Liver (tissue), 9 donors: ENCODE measurements around the gene EPHB2. TPM values are rescaled to one million over a fixed set of nuclear protein-coding genes. Genes with fewer than 3 reads are reported as not detected.

Experiments used
- DNase-seq: peaks from one replicate; pipeline ENCODE4 v3.0.0-alpha.2; 2017; ENCODE audit warnings: low spot score
- H3K27ac ChIP-seq, 2 donors: one replicate each; pipeline ENCODE4 v1.7.0; 2013; ENCODE audit warnings: inconsistent platforms in 2 of 2, low read length in 2 of 2, control low read depth in 1 of 2, low read depth in 1 of 2, mild to moderate bottlenecking in 1 of 2
- H3K27me3 ChIP-seq, 4 donors: one replicate each; pipeline versions ENCODE4 v1.6.1 to v1.7.0; 2013; ENCODE audit warnings: low read length in 3 of 4, inconsistent platforms in 1 of 4, mild to moderate bottlenecking in 1 of 4, moderate library complexity in 1 of 4; ENCODE audit not compliant: control insufficient read depth in 4 of 4, insufficient read depth in 4 of 4
- H3K36me3 ChIP-seq, 4 donors: one replicate each; pipeline versions ENCODE4 v1.6.1 to v1.7.0; 2013; ENCODE audit warnings: low read length in 3 of 4, mild to moderate bottlenecking in 3 of 4, low read depth in 1 of 4, moderate library complexity in 1 of 4; ENCODE audit not compliant: control insufficient read depth in 4 of 4, insufficient read depth in 3 of 4
- H3K4me1 ChIP-seq, 4 donors: one replicate each; pipeline versions ENCODE4 v1.6.1 to v1.7.0; 2013; ENCODE audit warnings: low read length in 3 of 4, mild to moderate bottlenecking in 3 of 4, moderate library complexity in 1 of 4; ENCODE audit not compliant: control insufficient read depth in 4 of 4, insufficient read depth in 4 of 4
- H3K4me3 ChIP-seq, 3 donors: one replicate each; pipeline versions ENCODE4 v1.6.1 to v1.7.0; 2013; ENCODE audit warnings: low read length in 3 of 3, control low read depth in 1 of 3, low read depth in 1 of 3, mild to moderate bottlenecking in 1 of 3
- H3K9ac ChIP-seq, 2 donors: one replicate each; pipeline ENCODE4 v1.7.0; 2013; ENCODE audit warnings: low read length in 2 of 2, mild to moderate bottlenecking in 2 of 2, moderate library complexity in 2 of 2, control low read depth in 1 of 2, low read depth in 1 of 2
- H3K9me3 ChIP-seq, 4 donors: one replicate each; pipeline versions ENCODE4 v1.6.1 to v1.7.0; 2013; ENCODE audit warnings: low read length in 3 of 4; ENCODE audit not compliant: control insufficient read depth in 4 of 4
- ATF3 ChIP-seq: IDR thresholded peaks from 2 replicates; pipeline ENCODE4 v1.6.1; 2016; ENCODE audit warnings: antibody characterized with exemption
- EGR1 ChIP-seq, 2 donors: IDR thresholded peaks; 2 replicates each; pipeline ENCODE4 v1.6.1; 2016 to 2018; ENCODE audit warnings: antibody characterized with exemption in 2 of 2, low read depth in 2 of 2
- FOXA1 ChIP-seq: IDR thresholded peaks from 2 replicates; pipeline ENCODE4 v1.6.1; 2016; ENCODE audit warnings: antibody characterized with exemption
- FOXA2 ChIP-seq: IDR thresholded peaks from 2 replicates; pipeline ENCODE4 v1.6.1; 2016; ENCODE audit warnings: antibody characterized with exemption
- GABPA ChIP-seq, 2 donors: IDR thresholded peaks in 1 of 2; conservative IDR thresholded peaks in 1 of 2; 2 replicates each; pipeline ENCODE4 v1.6.1; 2016; ENCODE audit warnings: antibody characterized with exemption in 2 of 2, mild to moderate bottlenecking in 1 of 2, moderate library complexity in 1 of 2
- HNF4A ChIP-seq, 2 donors: conservative IDR thresholded peaks; 2 replicates each; pipeline ENCODE4 v1.6.1; 2016; ENCODE audit warnings: antibody characterized with exemption in 2 of 2, mild to moderate bottlenecking in 2 of 2
- HNF4G ChIP-seq: IDR thresholded peaks from 2 replicates; pipeline ENCODE4 v1.6.1; 2016; ENCODE audit warnings: antibody characterized with exemption
- JUND ChIP-seq, 2 donors: IDR thresholded peaks; 2 replicates each; pipeline ENCODE4 v1.6.1; 2016; ENCODE audit warnings: antibody characterized with exemption in 2 of 2
- NR2F2 ChIP-seq: IDR thresholded peaks from 2 replicates; pipeline ENCODE4 v1.6.1; 2016; ENCODE audit warnings: antibody characterized with exemption
- RAD21 ChIP-seq, 2 donors: IDR thresholded peaks; 2 replicates each; pipeline ENCODE4 v1.6.1; 2016; ENCODE audit warnings: antibody characterized with exemption in 2 of 2, mild to moderate bottlenecking in 2 of 2
- REST ChIP-seq: IDR thresholded peaks from 2 replicates; pipeline ENCODE4 v1.6.1; 2016; ENCODE audit warnings: antibody characterized with exemption, mild to moderate bottlenecking
- RXRA ChIP-seq, 2 donors: IDR thresholded peaks; 2 replicates each; pipeline ENCODE4 v1.6.1; 2017 to 2018; ENCODE audit warnings: antibody characterized with exemption in 2 of 2, mild to moderate bottlenecking in 1 of 2
- SP1 ChIP-seq: IDR thresholded peaks from 2 replicates; pipeline ENCODE4 v1.6.1; 2018; ENCODE audit warnings: antibody characterized with exemption, mild to moderate bottlenecking
- TAF1 ChIP-seq: conservative IDR thresholded peaks from 2 replicates; pipeline ENCODE4 v1.6.1; 2016; ENCODE audit warnings: antibody characterized with exemption, mild to moderate bottlenecking
- YY1 ChIP-seq: IDR thresholded peaks from 2 replicates; pipeline ENCODE4 v1.6.1; 2016; ENCODE audit warnings: antibody characterized with exemption, mild to moderate bottlenecking
- WGBS: extraction: QIAGEN DNeasy Blood & Tissue Kit; methylation state at CpG from one replicate; pipeline ENCODE4 v1.1.7; 2013; 5-methylcytosine and 5-hydroxymethylcytosine counted together
- polyA plus RNA-seq, 2 donors: library from polyadenylated mRNA; stranded (reverse) in 1 of 2; unstranded in 1 of 2; fragments of 200-250 nt in 1 of 2; fragments of >200 nt in 1 of 2; fragmentation: Nextera tagmentation in 1 of 2; extraction: Ambion mirVana in 1 of 2; gene quantifications; one replicate each; pipeline versions ENCODE4 v1.2.1 to v1.2.3, GENCODE V29; 2013 to 2015
- total RNA-seq, 2 donors: library from RNA; depleted of rRNA; stranded (reverse); fragments of >200 nt; gene quantifications; one replicate each; pipeline ENCODE4 v1.2.3, GENCODE V29; 2014
- TF ChIP-seq, protein P1 (sequence below): fragments of 150-350 bp; IDR thresholded peaks from 2 replicates; pipeline ENCODE4 v1.5.1; 2017; ENCODE audit warnings: improper control_type of control experiment, low read depth, low read length; ENCODE audit not compliant: missing input control
- TF ChIP-seq, protein P2 (sequence below): IDR thresholded peaks from 2 replicates; pipeline ENCODE4 v1.6.1; 2016; ENCODE audit warnings: antibody characterized with exemption
- TF ChIP-seq, protein P3 (sequence below): IDR thresholded peaks from 2 replicates; pipeline ENCODE4 v1.6.1; 2016; ENCODE audit warnings: antibody characterized with exemption
- donor health status: healthy.
- donor health status: healthy.
- donor health status: healthy.
- donor health status: healthy.
- donor health status: healthy.

EPHB2 gene
- total and polyA plus RNA-seq, 4 donors, result 0.07 to 1.0 (median 0.38) TPM

DNA sequence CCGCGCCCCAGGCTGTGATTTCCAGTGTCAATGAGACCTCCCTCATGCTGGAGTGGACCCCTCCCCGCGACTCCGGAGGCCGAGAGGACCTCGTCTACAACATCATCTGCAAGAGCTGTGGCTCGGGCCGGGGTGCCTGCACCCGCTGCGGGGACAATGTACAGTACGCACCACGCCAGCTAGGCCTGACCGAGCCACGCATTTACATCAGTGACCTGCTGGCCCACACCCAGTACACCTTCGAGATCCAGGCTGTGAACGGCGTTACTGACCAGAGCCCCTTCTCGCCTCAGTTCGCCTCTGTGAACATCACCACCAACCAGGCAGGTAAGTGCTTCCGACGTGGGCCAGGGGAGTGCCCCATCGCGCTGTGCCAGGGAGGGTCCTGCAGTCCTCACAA, 154.2 kb downstream of the EPHB2 start:
- H3K4me1 ChIP-seq, result no peaks in the 10 kb centered on the region
- 95% methylated on average over 24 of the region's 24 CpGs for WGBS
- no peaks in the 10 kb centered on the region for H3K36me3 ChIP-seq
- H3K27me3 ChIP-seq, result no peaks in the 10 kb centered on the region
- H3K9me3 ChIP-seq, result peaks cover 0 to 4% (median 2%) of the 10 kb centered on the region in 4 donors
- H3K9ac ChIP-seq, result no peak overlapping the region
- no peak for DNase-seq
- no peak overlapping the region for H3K27ac ChIP-seq
- TF ChIP-seq NR2F2, result no peak
- TF ChIP-seq HNF4A (conservative IDR thresholded peaks at IDR 0.05), result no peak
- no peak for TF ChIP-seq JUND (IDR thresholded peaks at IDR 0.05)
- TF ChIP-seq FOXA1, result no peak
- TF ChIP-seq HNF4G, result no peak
- TF ChIP-seq ATF3, result no peak
- TF ChIP-seq REST, result no peak
- no peak for TF ChIP-seq EGR1 (IDR thresholded peaks at IDR 0.05; ENCODE audit: low read depth in 2 of 2)
- TF ChIP-seq, protein P1, sequence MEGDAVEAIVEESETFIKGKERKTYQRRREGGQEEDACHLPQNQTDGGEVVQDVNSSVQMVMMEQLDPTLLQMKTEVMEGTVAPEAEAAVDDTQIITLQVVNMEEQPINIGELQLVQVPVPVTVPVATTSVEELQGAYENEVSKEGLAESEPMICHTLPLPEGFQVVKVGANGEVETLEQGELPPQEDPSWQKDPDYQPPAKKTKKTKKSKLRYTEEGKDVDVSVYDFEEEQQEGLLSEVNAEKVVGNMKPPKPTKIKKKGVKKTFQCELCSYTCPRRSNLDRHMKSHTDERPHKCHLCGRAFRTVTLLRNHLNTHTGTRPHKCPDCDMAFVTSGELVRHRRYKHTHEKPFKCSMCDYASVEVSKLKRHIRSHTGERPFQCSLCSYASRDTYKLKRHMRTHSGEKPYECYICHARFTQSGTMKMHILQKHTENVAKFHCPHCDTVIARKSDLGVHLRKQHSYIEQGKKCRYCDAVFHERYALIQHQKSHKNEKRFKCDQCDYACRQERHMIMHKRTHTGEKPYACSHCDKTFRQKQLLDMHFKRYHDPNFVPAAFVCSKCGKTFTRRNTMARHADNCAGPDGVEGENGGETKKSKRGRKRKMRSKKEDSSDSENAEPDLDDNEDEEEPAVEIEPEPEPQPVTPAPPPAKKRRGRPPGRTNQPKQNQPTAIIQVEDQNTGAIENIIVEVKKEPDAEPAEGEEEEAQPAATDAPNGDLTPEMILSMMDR, result no peak
- no peak for TF ChIP-seq RXRA (IDR thresholded peaks at IDR 0.05)
- TF ChIP-seq TAF1, result no peak
- TF ChIP-seq, protein P2, sequence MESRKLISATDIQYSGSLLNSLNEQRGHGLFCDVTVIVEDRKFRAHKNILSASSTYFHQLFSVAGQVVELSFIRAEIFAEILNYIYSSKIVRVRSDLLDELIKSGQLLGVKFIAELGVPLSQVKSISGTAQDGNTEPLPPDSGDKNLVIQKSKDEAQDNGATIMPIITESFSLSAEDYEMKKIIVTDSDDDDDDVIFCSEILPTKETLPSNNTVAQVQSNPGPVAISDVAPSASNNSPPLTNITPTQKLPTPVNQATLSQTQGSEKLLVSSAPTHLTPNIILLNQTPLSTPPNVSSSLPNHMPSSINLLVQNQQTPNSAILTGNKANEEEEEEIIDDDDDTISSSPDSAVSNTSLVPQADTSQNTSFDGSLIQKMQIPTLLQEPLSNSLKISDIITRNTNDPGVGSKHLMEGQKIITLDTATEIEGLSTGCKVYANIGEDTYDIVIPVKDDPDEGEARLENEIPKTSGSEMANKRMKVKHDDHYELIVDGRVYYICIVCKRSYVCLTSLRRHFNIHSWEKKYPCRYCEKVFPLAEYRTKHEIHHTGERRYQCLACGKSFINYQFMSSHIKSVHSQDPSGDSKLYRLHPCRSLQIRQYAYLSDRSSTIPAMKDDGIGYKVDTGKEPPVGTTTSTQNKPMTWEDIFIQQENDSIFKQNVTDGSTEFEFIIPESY, result no peak
- TF ChIP-seq YY1, result no peak
- TF ChIP-seq RAD21 (IDR thresholded peaks at IDR 0.05), result no peak
- no peak for TF ChIP-seq GABPA (IDR thresholded peaks at IDR 0.05 in 1 of 2, conservative IDR thresholded peaks at IDR 0.05 in 1 of 2)
- no peak for TF ChIP-seq SP1
- TF ChIP-seq, protein P3, sequence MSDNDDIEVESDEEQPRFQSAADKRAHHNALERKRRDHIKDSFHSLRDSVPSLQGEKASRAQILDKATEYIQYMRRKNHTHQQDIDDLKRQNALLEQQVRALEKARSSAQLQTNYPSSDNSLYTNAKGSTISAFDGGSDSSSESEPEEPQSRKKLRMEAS, result no peak
- TF ChIP-seq FOXA2, result no peak
- H3K4me3 ChIP-seq, result no peak overlapping the region
